Osteoblast (primary cell): ENCODE results near the gene RBPJ. TPM values are rescaled to one million over a fixed set of nuclear protein-coding genes. Genes with fewer than 3 reads are reported as not detected.

Source experiments
- DNase-seq: peaks from one replicate; pipeline ENCODE4 v3.0.0; 2011; ENCODE audit warnings: low spot score, mixed read lengths; ENCODE audit not compliant: insufficient read length; ENCODE audit errors: missing footprints
- H2AFZ ChIP-seq: 2 replicates; pipeline ENCODE4 v1.6.0; 2011; ENCODE audit warnings: mild to moderate bottlenecking, low read length
- H3K27ac ChIP-seq: 2 replicates; pipeline ENCODE4 v1.5.1; 2011; ENCODE audit warnings: mild to moderate bottlenecking, low read depth, low read length, moderate library complexity
- H3K27me3 ChIP-seq: 2 replicates; pipeline ENCODE4 v1.6.0; 2012; ENCODE audit warnings: mild to moderate bottlenecking, control low read depth, inconsistent platforms, low read length, moderate library complexity; ENCODE audit not compliant: insufficient read depth
- H3K36me3 ChIP-seq: 2 replicates; pipeline ENCODE4 v1.5.1; 2011; ENCODE audit warnings: mild to moderate bottlenecking, low read length, control low read depth, moderate library complexity; ENCODE audit not compliant: insufficient read depth
- H3K4me1 ChIP-seq: 2 replicates; pipeline ENCODE4 v1.5.1; 2011; ENCODE audit warnings: mild to moderate bottlenecking, low read length, control low read depth, moderate library complexity; ENCODE audit not compliant: insufficient read depth
- H3K4me2 ChIP-seq: 2 replicates; pipeline ENCODE4 v1.6.0; 2011; ENCODE audit warnings: mild to moderate bottlenecking, low read length; ENCODE audit not compliant: insufficient read depth
- H3K4me3 ChIP-seq: fragments of 200-600 bp; sonication (generic); 3 replicates; pipeline ENCODE4 v1.5.1; 2012; ENCODE audit warnings: mild to moderate bottlenecking, low read length, inconsistent platforms; ENCODE audit not compliant: insufficient read depth
- H3K79me2 ChIP-seq: 2 replicates; pipeline ENCODE4 v1.6.0; 2012; ENCODE audit warnings: mild to moderate bottlenecking, low read length, control low read depth, inconsistent platforms; ENCODE audit not compliant: insufficient read depth
- H3K9me3 ChIP-seq: 2 replicates; pipeline ENCODE4 v1.5.1; 2011; ENCODE audit warnings: low read depth, low read length, control low read depth
- H4K20me1 ChIP-seq: 2 replicates; pipeline ENCODE4 v1.6.0; 2012; ENCODE audit warnings: mild to moderate bottlenecking, low read length, control low read depth; ENCODE audit not compliant: insufficient read depth
- CTCF ChIP-seq: IDR thresholded peaks from 2 replicates; pipeline ENCODE4 v1.5.1; 2011; ENCODE audit warnings: mild to moderate bottlenecking, low read depth, low read length, moderate library complexity; ENCODE audit errors: extremely low read depth
- total RNA-seq: library from RNA; depleted of rRNA; stranded (reverse); fragments of >200 nt; gene quantifications from 2 replicates; pipeline ENCODE4 v1.2.3, GENCODE V29; 2012

RBPJ gene
- total RNA-seq, result 106 and 109 TPM in 2 replicates

GRCh38 chr4:26320538-26321372 lies at the start of gene RBPJ:
Gene RBPJ (plus strand): TSS chr4:26321014. CDS start chr4:26321029, 15 bp downstream.
- H3K36me3 ChIP-seq, result no peaks in the 10 kb centered on the region
- peaks cover 34% of the 10 kb centered on the region for H3K4me1 ChIP-seq
- H3K27ac ChIP-seq, result peak within 1 kb of the TSS; percentile 93
- peaks cover 51% of the 10 kb centered on the region for H3K79me2 ChIP-seq
- peak within 1 kb of the TSS; percentile 89 for H2AFZ ChIP-seq
- H4K20me1 ChIP-seq, result peaks cover 15% of the 10 kb centered on the region
- H3K9me3 ChIP-seq, result peaks cover 3% of the 10 kb centered on the region
- H3K4me3 ChIP-seq, result peak within 1 kb of the TSS; percentile 83
- peak within 1 kb of the TSS; percentile 92 for H3K4me2 ChIP-seq
- H3K27me3 ChIP-seq, result no peaks in the 10 kb centered on the region
- no peak for TF ChIP-seq CTCF
- DNase-seq, result peak; percentile 99

GRCh38 chr4:26271703-26272102 lies 49.1 kb upstream of the RBPJ start:
- H3K4me3 ChIP-seq, result no peak overlapping the region
- no peak overlapping the region for H3K27ac ChIP-seq
- TF ChIP-seq CTCF, result no peak
- no peaks in the 10 kb centered on the region for H3K79me2 ChIP-seq
- peaks cover 7% of the 10 kb centered on the region for H3K27me3 ChIP-seq
- H3K4me2 ChIP-seq, result no peak overlapping the region
- DNase-seq, result no peak
- no peaks in the 10 kb centered on the region for H3K36me3 ChIP-seq
- H4K20me1 ChIP-seq, result no peaks in the 10 kb centered on the region
- H3K9me3 ChIP-seq, result no peaks in the 10 kb centered on the region
- H2AFZ ChIP-seq, result no peak overlapping the region
- peaks cover 5% of the 10 kb centered on the region for H3K4me1 ChIP-seq

- H2AFZ ChIP-seq, result peak overlapping the region; percentile 50
- no peak overlapping the region for H3K4me3 ChIP-seq
Observed at GRCh38 chr4:26272654-26273615, 47.9 kb upstream of the RBPJ start.

More at GRCh38 chr4:26272654-26273615, 47.9 kb upstream of the RBPJ start:
- Histone ChIP-seq H3K4me1 (no peaks in the 10 kb centered on the region), H4K20me1 (no peaks in the 10 kb centered on the region), H3K9me3 (no peaks in the 10 kb centered on the region), H3K36me3 (no peaks in the 10 kb centered on the region), H3K79me2 (no peaks in the 10 kb centered on the region), H3K4me2 (no peak overlapping the region), H3K27me3 (peaks cover 7% of the 10 kb centered on the region), H3K27ac (no peak overlapping the region)
- no peak for DNase-seq
- TF ChIP-seq CTCF, result no peak
